C4-2B (cell line): ENCODE data around the gene FRMD4A.

ENCODE experiments used
- ZFX ChIP-seq: fragments of 450-650 bp; IDR thresholded peaks from 2 replicates; pipeline ENCODE4 v1.6.1; 2017
- TF ChIP-seq, protein P1 (sequence below): fragments of 450-650 bp; conservative IDR thresholded peaks from 2 replicates; pipeline ENCODE4 v1.5.1; 2017; ENCODE audit warnings: mild to moderate bottlenecking

DNA sequence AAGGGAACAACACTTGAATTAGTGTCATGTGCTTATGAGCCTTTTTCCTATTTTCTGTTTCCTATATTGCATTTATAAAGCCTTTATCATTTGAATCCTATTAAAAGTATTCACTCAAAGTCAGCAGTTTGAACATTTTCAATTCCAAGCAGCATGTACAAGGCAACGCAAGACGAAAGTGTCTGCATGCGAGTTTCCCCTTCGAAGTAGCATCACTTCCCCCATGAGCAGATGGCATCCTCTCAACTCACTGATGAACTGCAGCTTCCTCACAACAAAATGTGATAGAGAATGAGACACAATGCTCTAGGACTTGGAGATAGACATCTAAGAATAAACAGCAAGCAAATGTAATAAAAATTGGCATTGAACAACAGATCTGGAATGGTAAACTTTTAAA lies 473.3 kb downstream of the FRMD4A start:
- TF ChIP-seq, protein P1, sequence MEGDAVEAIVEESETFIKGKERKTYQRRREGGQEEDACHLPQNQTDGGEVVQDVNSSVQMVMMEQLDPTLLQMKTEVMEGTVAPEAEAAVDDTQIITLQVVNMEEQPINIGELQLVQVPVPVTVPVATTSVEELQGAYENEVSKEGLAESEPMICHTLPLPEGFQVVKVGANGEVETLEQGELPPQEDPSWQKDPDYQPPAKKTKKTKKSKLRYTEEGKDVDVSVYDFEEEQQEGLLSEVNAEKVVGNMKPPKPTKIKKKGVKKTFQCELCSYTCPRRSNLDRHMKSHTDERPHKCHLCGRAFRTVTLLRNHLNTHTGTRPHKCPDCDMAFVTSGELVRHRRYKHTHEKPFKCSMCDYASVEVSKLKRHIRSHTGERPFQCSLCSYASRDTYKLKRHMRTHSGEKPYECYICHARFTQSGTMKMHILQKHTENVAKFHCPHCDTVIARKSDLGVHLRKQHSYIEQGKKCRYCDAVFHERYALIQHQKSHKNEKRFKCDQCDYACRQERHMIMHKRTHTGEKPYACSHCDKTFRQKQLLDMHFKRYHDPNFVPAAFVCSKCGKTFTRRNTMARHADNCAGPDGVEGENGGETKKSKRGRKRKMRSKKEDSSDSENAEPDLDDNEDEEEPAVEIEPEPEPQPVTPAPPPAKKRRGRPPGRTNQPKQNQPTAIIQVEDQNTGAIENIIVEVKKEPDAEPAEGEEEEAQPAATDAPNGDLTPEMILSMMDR, result no peak
- no peak for TF ChIP-seq ZFX
